Sigmoid colon (tissue), 7 donors: ENCODE data around the gene TRIM40. TPM values are rescaled to one million over a fixed set of nuclear protein-coding genes. Genes with fewer than 3 reads are reported as not detected.

Source experiments
- DNase-seq: peaks from one replicate; pipeline ENCODE4 v3.0.0-alpha.2; 2019
- H3K27ac ChIP-seq, 4 donors: fragments of 200-600 bp; sonication (generic); one replicate each; pipeline ENCODE4 v1.5.1; 2016 to 2019; ENCODE audit warnings: mild to moderate bottlenecking in 1 of 4
- H3K27me3 ChIP-seq, 3 donors: fragments of 200-600 bp; sonication (generic); one replicate each; pipeline ENCODE4 v1.5.1; 2019; ENCODE audit warnings: mild to moderate bottlenecking in 1 of 3
- H3K36me3 ChIP-seq, 4 donors: fragments of 200-600 bp; sonication (generic); one replicate each; pipeline ENCODE4 v1.5.1; 2016 to 2019
- H3K4me1 ChIP-seq, 4 donors: fragments of 200-600 bp; sonication (generic); one replicate each; pipeline ENCODE4 v1.5.1; 2017 to 2019
- H3K4me3 ChIP-seq, 4 donors: fragments of 200-600 bp; sonication (generic); one replicate each; pipeline ENCODE4 v1.5.1; 2017 to 2019; ENCODE audit warnings: mild to moderate bottlenecking in 2 of 4, moderate library complexity in 1 of 4
- H3K9me3 ChIP-seq, 4 donors: fragments of 200-600 bp in 3 of 4; sonication (generic) in 3 of 4; one replicate each; pipeline versions ENCODE4 v1.5.1 to v1.6.1; 2013 to 2019
- EP300 ChIP-seq, 4 donors: sonication (generic); formaldehyde crosslinking; IDR thresholded peaks; one replicate each; pipeline ENCODE4 v1.6.1; 2017; ENCODE audit warnings: antibody characterized with exemption in 4 of 4
- POLR2A ChIP-seq, 2 donors: fragments of 450-650 bp; IDR thresholded peaks; one replicate each; pipeline ENCODE4 v1.6.1; 2016; ENCODE audit warnings: antibody characterized with exemption in 2 of 2, mild to moderate bottlenecking in 2 of 2, moderate library complexity in 2 of 2
- POLR2AphosphoS5 ChIP-seq, 4 donors: sonication (generic); formaldehyde crosslinking; IDR thresholded peaks; one replicate each; pipeline ENCODE4 v1.6.1; 2017; ENCODE audit warnings: antibody characterized with exemption in 4 of 4
- WGBS, 2 donors: extraction: QIAGEN DNeasy Blood & Tissue Kit; methylation state at CpG; one replicate each; pipeline ENCODE4 v1.1.7; 2013; 5-methylcytosine and 5-hydroxymethylcytosine counted together
- intact Hi-C: fragments of 100-400 bp; cut with DNase I; formaldehyde crosslinking; loops from one replicate; pipeline ENCODE4 v1.15.1; 2023
- polyA plus RNA-seq, 3 donors: library from polyadenylated mRNA; stranded (reverse); fragments of 200-250 nt; gene quantifications; one replicate each; pipeline ENCODE4 v1.2.3, GENCODE V29; 2013
- total RNA-seq, 4 donors: library from RNA; depleted of rRNA; stranded (reverse); fragments of >200 nt; gene quantifications; one replicate each; pipeline ENCODE4 v1.1.0, GENCODE V29; 2016
- TF ChIP-seq, protein P1 (sequence below), 4 experiments: fragments of 450-650 bp in 3 of 4; fragments of 200-600 bp in 1 of 4; IDR thresholded peaks; one replicate each; pipeline ENCODE4 v1.5.1; 2016 to 2019; ENCODE audit warnings: antibody characterized with exemption in 4 of 4, mild to moderate bottlenecking in 3 of 4, moderate library complexity in 2 of 4
- donor health status: healthy with polysubstance abuse.
- donor health status: Bipolar disorder and iron deficiency.
- donor health status: healthy.

TRIM40 gene
- total and polyA plus RNA-seq, 7 donors = 6.6 to 23.8 (median 18.9) TPM; not detected in 4

DNA sequence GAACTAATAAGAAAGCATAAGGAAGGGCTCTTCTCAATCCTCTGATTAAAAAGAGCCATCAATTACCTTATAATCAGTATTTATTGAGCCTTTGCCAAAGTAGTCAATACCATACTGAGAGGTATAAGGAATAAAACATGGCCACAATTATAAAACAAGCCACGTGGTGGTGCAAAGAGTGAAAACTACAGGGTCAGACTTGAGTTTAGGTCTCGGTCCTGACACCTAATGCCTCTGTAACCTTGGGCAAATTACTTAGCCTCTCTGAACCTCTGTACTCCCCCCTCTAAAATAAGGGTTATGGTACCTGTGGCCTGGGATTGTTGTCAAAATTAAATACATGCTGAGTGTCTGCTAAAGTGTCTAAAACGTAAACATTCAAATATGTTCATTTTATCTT lies 13.3 kb downstream of the TRIM40 start:
- no peaks in the 10 kb centered on the region for H3K9me3 ChIP-seq
- DNase-seq = no peak
- WGBS, 2 donors = 58 to 69% methylated on average over 3 of the region's 3 CpGs

GRCh38 chr6:30149858-30150550 lies 14.1 kb downstream of the TRIM40 start:
- no peak for DNase-seq
- TF ChIP-seq POLR2AphosphoS5 (IDR thresholded peaks at IDR 0.05) = no peak
- TF ChIP-seq POLR2A (IDR thresholded peaks at IDR 0.05) = no peak
- TF ChIP-seq, protein P1, sequence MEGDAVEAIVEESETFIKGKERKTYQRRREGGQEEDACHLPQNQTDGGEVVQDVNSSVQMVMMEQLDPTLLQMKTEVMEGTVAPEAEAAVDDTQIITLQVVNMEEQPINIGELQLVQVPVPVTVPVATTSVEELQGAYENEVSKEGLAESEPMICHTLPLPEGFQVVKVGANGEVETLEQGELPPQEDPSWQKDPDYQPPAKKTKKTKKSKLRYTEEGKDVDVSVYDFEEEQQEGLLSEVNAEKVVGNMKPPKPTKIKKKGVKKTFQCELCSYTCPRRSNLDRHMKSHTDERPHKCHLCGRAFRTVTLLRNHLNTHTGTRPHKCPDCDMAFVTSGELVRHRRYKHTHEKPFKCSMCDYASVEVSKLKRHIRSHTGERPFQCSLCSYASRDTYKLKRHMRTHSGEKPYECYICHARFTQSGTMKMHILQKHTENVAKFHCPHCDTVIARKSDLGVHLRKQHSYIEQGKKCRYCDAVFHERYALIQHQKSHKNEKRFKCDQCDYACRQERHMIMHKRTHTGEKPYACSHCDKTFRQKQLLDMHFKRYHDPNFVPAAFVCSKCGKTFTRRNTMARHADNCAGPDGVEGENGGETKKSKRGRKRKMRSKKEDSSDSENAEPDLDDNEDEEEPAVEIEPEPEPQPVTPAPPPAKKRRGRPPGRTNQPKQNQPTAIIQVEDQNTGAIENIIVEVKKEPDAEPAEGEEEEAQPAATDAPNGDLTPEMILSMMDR (IDR thresholded peaks at IDR 0.05) = no peak
- no peak for TF ChIP-seq EP300 (IDR thresholded peaks at IDR 0.05)
- intact Hi-C loops = no loop called here
- H3K36me3 ChIP-seq = no peaks in the 10 kb centered on the region
- H3K9me3 ChIP-seq = no peaks in the 10 kb centered on the region
- H3K27ac ChIP-seq = no peak overlapping the region
- no peak overlapping the region for H3K4me3 ChIP-seq
- WGBS, 2 donors = 78 to 88% methylated on average over 7 of the region's 7 CpGs
- peaks cover 0 to 22% (median 7%) of the 10 kb centered on the region in 3 donors for H3K27me3 ChIP-seq
- no peaks in the 10 kb centered on the region for H3K4me1 ChIP-seq

More for the DNA sequence above, 13.3 kb downstream of the TRIM40 start:
- Histone ChIP-seq H3K27me3 (peaks cover 0 to 28% (median 7%) of the 10 kb centered on the region in 3 donors), H3K4me3 (no peak overlapping the region), H3K27ac (no peak overlapping the region), H3K36me3 (no peaks in the 10 kb centered on the region), H3K4me1 (no peaks in the 10 kb centered on the region)
- TF ChIP-seq POLR2A (IDR thresholded peaks at IDR 0.05) = no peak
- TF ChIP-seq, protein P1 (IDR thresholded peaks at IDR 0.05) = no peak
- TF ChIP-seq POLR2AphosphoS5 (IDR thresholded peaks at IDR 0.05) = no peak
- TF ChIP-seq EP300 (IDR thresholded peaks at IDR 0.05) = no peak
- intact Hi-C loops = no loop called here

DNA sequence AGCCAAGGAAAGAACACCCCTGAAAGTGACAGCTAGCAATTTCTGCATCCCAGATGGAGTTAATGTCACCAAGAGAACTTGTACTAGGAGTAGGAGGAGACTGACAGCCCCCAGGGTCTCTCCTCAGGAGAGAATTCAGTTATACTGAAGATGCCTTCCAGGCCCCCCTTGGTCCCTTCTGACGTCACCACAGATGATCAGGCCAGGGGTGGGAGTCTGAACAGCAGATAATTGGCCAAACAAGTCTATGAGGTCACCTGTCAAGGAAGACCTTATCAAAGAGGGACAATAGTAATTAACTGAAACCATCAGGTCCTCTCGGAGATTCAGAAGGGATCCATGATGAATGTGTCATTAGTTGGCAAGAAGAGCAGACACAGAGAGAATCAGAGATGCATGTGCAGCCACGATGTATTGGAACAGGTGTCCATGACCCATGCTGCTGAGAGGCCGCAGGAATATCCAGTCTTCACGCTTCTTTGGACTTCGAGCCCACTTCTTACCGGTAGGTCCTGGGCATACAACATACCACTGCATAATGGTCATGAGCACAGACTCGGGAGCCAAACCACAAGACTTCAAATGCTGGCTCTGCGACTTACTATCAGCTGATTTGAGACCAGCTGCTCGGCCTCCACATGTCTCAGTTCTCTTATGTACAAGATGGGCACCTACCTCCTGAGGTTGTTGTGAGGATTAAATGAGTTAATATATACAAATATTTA lies 14.9 kb downstream of the TRIM40 start:
- WGBS, 2 donors = 90% methylated on average over 10 of the region's 10 CpGs
- H3K4me1 ChIP-seq = no peaks in the 10 kb centered on the region
- H3K9me3 ChIP-seq = no peaks in the 10 kb centered on the region
- no peak for DNase-seq
- intact Hi-C loops = no loop called here
- peaks cover 0 to 19% (median 7%) of the 10 kb centered on the region in 3 donors for H3K27me3 ChIP-seq
- no peak overlapping the region for H3K4me3 ChIP-seq
- H3K27ac ChIP-seq = no peak overlapping the region
- TF ChIP-seq POLR2A (IDR thresholded peaks at IDR 0.05) (no peak), EP300 (IDR thresholded peaks at IDR 0.05) (no peak), POLR2AphosphoS5 (IDR thresholded peaks at IDR 0.05) (no peak)
- TF ChIP-seq, protein P1 (IDR thresholded peaks at IDR 0.05) = no peak
- no peaks in the 10 kb centered on the region for H3K36me3 ChIP-seq

GRCh38 chr6:30151580-30151979 lies 15.6 kb downstream of the TRIM40 start:
- Histone ChIP-seq H3K27me3 (peaks cover 0 to 25% (median 7%) of the 10 kb centered on the region in 3 donors), H3K27ac (no peak overlapping the region), H3K9me3 (no peaks in the 10 kb centered on the region), H3K36me3 (no peaks in the 10 kb centered on the region), H3K4me1 (no peaks in the 10 kb centered on the region), H3K4me3 (no peak overlapping the region)
- intact Hi-C loops = no loop called here
- TF ChIP-seq, protein P1 (IDR thresholded peaks at IDR 0.05) = no peak
- TF ChIP-seq EP300 (IDR thresholded peaks at IDR 0.05) = no peak
- TF ChIP-seq POLR2AphosphoS5 (IDR thresholded peaks at IDR 0.05) = no peak
- no peak for TF ChIP-seq POLR2A (IDR thresholded peaks at IDR 0.05)
- 49 to 61% methylated on average over 3 of the region's 3 CpGs for WGBS, 2 donors
- DNase-seq = no peak
